Measurements from ENCODE around the gene DCN.

Gene DCN

DNA sequence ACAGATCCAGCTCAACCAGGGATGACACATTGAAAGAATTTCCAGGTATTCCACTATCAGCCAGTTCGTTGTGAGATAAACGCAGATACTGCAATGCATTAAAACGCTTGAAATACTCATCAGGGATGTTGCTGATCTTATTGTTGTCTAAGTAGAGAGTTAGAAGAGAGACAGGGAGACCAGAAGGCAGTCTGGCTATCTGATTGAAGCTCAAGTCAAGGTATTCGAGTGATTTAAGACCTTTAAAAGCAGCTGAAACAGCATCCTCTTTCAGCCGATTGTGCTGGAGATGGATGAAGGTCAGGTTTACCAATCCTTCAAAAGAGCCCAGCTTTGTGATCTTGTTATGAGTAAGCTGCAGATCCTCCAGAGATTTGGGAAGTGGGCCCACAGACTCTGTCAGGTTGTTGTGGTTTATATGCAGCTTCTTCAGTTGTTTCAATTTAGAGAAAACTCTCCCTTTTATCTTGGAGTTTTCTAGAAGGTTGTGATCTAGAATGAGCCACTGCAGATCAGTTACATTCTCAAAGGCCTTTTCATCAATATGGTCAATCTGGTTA lies 74.3 kb downstream of the DCN start:
- Histone ChIP-seq H3K36me3 (ENCODE audit: control insufficient read depth, insufficient read depth, low read length) (no peaks in the 10 kb centered on the region), H3K4me3 (replicated peaks; ENCODE audit: low read depth, low read length) (no peak overlapping the region), H3K27me3 (replicated peaks; ENCODE audit: control insufficient read depth, insufficient read depth, low read length) (no peaks in the 10 kb centered on the region)
- no peak for DNase-seq (ENCODE audit: extremely low read depth, insufficient read length)
- TF ChIP-seq, protein P1, sequence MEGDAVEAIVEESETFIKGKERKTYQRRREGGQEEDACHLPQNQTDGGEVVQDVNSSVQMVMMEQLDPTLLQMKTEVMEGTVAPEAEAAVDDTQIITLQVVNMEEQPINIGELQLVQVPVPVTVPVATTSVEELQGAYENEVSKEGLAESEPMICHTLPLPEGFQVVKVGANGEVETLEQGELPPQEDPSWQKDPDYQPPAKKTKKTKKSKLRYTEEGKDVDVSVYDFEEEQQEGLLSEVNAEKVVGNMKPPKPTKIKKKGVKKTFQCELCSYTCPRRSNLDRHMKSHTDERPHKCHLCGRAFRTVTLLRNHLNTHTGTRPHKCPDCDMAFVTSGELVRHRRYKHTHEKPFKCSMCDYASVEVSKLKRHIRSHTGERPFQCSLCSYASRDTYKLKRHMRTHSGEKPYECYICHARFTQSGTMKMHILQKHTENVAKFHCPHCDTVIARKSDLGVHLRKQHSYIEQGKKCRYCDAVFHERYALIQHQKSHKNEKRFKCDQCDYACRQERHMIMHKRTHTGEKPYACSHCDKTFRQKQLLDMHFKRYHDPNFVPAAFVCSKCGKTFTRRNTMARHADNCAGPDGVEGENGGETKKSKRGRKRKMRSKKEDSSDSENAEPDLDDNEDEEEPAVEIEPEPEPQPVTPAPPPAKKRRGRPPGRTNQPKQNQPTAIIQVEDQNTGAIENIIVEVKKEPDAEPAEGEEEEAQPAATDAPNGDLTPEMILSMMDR (IDR thresholded peaks at IDR 0.05; ENCODE audit: insufficient read depth, low read length, poor library complexity, severe bottlenecking) = no peak

DNA sequence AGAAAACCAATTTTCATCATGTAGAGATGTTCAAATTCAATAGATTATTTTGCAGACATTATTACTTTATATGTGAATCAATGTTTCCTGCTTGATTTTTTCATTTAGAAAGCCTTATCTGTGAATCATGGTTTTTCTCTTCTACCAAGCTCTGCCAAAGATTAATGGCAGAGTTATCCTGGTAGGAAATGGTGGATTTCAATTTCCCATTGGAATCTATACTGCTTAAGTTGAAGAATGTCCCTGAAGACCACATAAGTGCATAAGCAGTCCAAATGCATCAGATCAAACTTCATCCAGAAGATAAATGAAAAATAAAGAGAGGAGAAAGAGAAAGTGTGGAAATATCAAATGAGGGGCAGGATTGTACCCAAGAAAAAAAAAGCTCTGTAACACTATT lies 76.3 kb downstream of the DCN start:
- TF ChIP-seq, protein P1 (IDR thresholded peaks at IDR 0.05; ENCODE audit: insufficient read depth, low read length, poor library complexity, severe bottlenecking) = no peak
- H3K36me3 ChIP-seq (ENCODE audit: control insufficient read depth, insufficient read depth, low read length) = no peaks in the 10 kb centered on the region
- DNase-seq (ENCODE audit: extremely low read depth, insufficient read length) = no peak

DNA sequence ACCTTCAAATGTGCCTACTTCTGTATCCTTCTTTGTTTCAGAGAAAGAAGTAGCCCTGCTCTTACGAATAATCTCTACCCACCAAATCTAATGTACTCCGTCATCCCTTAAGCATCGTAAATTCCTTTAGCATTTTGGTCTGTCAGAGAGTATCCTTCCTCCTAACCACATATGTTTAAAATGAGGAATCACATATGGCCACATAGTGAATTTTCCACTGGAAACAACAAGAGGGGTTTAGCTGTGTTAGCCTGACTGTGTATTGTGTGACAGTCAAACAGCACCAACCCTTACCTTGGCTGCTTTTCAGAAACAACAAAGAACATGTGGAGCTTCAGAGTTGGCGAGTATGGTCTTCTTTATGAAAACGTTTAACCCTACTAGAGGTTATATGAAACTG lies 76.8 kb downstream of the DCN start:
- H3K27me3 ChIP-seq (replicated peaks; ENCODE audit: control insufficient read depth, insufficient read depth, low read length) = no peaks in the 10 kb centered on the region
- no peak overlapping the region for H3K4me3 ChIP-seq (replicated peaks; ENCODE audit: low read depth, low read length)
- TF ChIP-seq, protein P1 (IDR thresholded peaks at IDR 0.05; ENCODE audit: insufficient read depth, low read length, poor library complexity, severe bottlenecking) = no peak
- no peaks in the 10 kb centered on the region for H3K36me3 ChIP-seq (ENCODE audit: control insufficient read depth, insufficient read depth, low read length)
- no peak for DNase-seq (ENCODE audit: extremely low read depth, insufficient read length)

More for the DNA sequence above, 76.3 kb downstream of the DCN start:
- H3K4me3 ChIP-seq (replicated peaks; ENCODE audit: low read depth, low read length) = no peak overlapping the region
- no peaks in the 10 kb centered on the region for H3K27me3 ChIP-seq (replicated peaks; ENCODE audit: control insufficient read depth, insufficient read depth, low read length)

DNA sequence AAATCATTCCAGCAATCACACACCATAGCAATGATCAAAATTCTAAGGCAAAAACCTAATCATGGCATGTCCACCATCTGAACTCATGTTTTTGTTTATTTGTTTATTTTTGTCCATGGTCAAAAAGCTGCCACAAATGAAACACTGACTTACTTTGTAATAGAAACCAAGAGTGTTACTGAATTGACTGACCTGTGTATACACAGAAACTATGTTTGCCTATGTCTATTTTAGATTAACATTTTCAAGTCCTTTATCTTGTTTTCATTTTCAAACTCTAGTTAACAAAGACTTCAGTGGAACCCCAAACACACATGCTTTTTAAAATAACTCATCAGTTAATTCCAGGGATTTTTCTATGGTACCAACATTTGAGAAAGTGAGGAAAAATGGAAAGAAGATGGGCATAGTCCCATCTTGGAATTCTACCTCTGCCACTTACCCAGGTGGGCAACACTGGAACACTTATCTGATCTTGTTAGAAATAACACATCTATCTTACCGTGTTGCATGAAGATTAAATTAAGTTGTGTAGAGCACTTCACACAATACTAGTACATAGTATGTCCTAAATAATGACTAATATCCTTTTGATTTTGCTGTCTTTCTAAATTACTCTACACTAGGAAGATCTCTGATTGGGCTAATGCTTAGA lies 77.7 kb downstream of the DCN start:
- no peaks in the 10 kb centered on the region for H3K36me3 ChIP-seq (ENCODE audit: control insufficient read depth, insufficient read depth, low read length)
- TF ChIP-seq, protein P1 (IDR thresholded peaks at IDR 0.05; ENCODE audit: insufficient read depth, low read length, poor library complexity, severe bottlenecking) = no peak
- no peaks in the 10 kb centered on the region for H3K27me3 ChIP-seq (replicated peaks; ENCODE audit: control insufficient read depth, insufficient read depth, low read length)
- H3K4me3 ChIP-seq (replicated peaks; ENCODE audit: low read depth, low read length) = no peak overlapping the region
- peak; percentile 1 for DNase-seq (ENCODE audit: extremely low read depth, insufficient read length)

DNA sequence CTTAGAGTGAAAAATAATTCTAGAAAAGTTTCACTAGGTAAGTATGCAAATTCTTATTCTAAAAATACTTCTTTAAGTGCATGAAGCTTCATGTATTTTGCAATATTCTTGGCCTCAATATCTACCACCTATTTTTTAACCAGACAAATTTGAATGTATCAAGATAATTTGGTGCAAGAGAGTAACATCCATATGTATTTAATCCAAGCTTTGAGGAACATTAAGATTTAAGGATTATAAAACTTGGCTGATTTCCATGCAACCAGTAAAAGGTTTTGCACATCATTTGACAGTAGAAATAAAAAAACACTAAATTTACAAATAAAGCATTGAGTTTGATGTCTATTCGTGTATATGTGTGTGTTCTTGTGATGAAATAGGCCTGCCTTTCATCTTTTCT lies 79.0 kb downstream of the DCN start:
- no peaks in the 10 kb centered on the region for H3K36me3 ChIP-seq (ENCODE audit: control insufficient read depth, insufficient read depth, low read length)
- H3K27me3 ChIP-seq (replicated peaks; ENCODE audit: control insufficient read depth, insufficient read depth, low read length) = no peaks in the 10 kb centered on the region
- DNase-seq (ENCODE audit: extremely low read depth, insufficient read length) = no peak
- TF ChIP-seq, protein P1 (IDR thresholded peaks at IDR 0.05; ENCODE audit: insufficient read depth, low read length, poor library complexity, severe bottlenecking) = no peak
- no peak overlapping the region for H3K4me3 ChIP-seq (replicated peaks; ENCODE audit: low read depth, low read length)

Data from GM06990 (cell line).